SK-N-SH treated with all-trans-retinoic acid at 6 μM for 48 hours (cell line): ENCODE results near the gene POU4F3.

Experiments
- ARNTL ChIP-seq: fragments of 450-650 bp; formaldehyde crosslinking; IDR thresholded peaks from 2 replicates; pipeline ENCODE4 v1.5.0; 2020; ENCODE audit warnings: low read depth, mild to moderate bottlenecking, moderate library complexity, borderline replicate concordance
- BACH2 ChIP-seq: fragments of 250-450 bp; sonication (Bioruptor Pico); IDR thresholded peaks from 2 replicates; pipeline ENCODE4 v1.9.0; 2021; ENCODE audit warnings: mild to moderate bottlenecking, borderline replicate concordance
- CSDC2 ChIP-seq: fragments of 250-450 bp; sonication (Bioruptor Pico); IDR thresholded peaks from 2 replicates; pipeline ENCODE4 v1.5.0; 2020; ENCODE audit warnings: mild to moderate bottlenecking, moderate library complexity
- ESRRG ChIP-seq: fragments of 250-450 bp; sonication (Bioruptor Pico); IDR thresholded peaks from 2 replicates; pipeline ENCODE4 v1.6.1; 2021; ENCODE audit warnings: mild to moderate bottlenecking
- RARB ChIP-seq: fragments of 250-450 bp; sonication (Bioruptor Pico); IDR thresholded peaks from 2 replicates; pipeline ENCODE4 v1.8.0; 2021; ENCODE audit warnings: mild to moderate bottlenecking, moderate library complexity
- SNAI2 ChIP-seq: fragments of 250-450 bp; sonication (Bioruptor Pico); IDR thresholded peaks from 2 replicates; pipeline ENCODE4 v1.5.0; 2020; ENCODE audit warnings: mild to moderate bottlenecking, moderate library complexity
- TCF4 ChIP-seq: fragments of 250-450 bp; sonication (Bioruptor Pico); IDR thresholded peaks from 2 replicates; pipeline ENCODE4 v1.8.0; 2021; ENCODE audit warnings: mild to moderate bottlenecking, moderate library complexity, borderline replicate concordance
- ZFP3 ChIP-seq: fragments of 250-450 bp; sonication (Bioruptor Pico); IDR thresholded peaks from 2 replicates; pipeline ENCODE4 v1.5.0; 2020; ENCODE audit warnings: mild to moderate bottlenecking, moderate library complexity
- TF ChIP-seq, protein P1 (sequence below): fragments of 250-450 bp; sonication (Bioruptor Pico); IDR thresholded peaks from 2 replicates; pipeline ENCODE4 v1.8.0; 2020; ENCODE audit warnings: mild to moderate bottlenecking, moderate library complexity, borderline replicate concordance
- TF ChIP-seq, protein P2 (sequence below): fragments of 250-450 bp; sonication (Bioruptor Pico); IDR thresholded peaks from 2 replicates; pipeline ENCODE4 v1.8.0; 2021; ENCODE audit warnings: low read depth, mild to moderate bottlenecking, moderate library complexity, borderline replicate concordance

DNA sequence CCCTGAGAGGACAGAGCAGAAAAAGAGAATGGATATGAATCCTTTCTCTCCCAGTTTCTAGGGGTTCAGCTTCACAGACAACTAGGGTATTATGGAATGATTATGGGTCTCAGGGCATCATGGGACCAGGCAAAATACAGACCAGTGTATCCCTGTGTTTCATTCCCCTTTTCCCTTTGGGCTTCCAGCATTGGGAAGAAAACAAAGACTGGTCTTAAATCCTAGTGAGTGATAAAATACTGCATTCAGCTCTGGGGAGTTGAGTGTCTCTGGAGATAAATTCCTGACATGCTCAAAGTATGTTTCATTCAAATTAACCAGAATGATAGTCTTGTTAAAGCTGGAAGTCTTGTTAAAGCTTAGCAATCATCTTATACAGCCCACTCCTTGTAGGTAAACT, 2.4 kb upstream of the POU4F3 start:
- no peak for TF ChIP-seq CSDC2 (CRISPR knock-in tag)
- TF ChIP-seq, protein P1, sequence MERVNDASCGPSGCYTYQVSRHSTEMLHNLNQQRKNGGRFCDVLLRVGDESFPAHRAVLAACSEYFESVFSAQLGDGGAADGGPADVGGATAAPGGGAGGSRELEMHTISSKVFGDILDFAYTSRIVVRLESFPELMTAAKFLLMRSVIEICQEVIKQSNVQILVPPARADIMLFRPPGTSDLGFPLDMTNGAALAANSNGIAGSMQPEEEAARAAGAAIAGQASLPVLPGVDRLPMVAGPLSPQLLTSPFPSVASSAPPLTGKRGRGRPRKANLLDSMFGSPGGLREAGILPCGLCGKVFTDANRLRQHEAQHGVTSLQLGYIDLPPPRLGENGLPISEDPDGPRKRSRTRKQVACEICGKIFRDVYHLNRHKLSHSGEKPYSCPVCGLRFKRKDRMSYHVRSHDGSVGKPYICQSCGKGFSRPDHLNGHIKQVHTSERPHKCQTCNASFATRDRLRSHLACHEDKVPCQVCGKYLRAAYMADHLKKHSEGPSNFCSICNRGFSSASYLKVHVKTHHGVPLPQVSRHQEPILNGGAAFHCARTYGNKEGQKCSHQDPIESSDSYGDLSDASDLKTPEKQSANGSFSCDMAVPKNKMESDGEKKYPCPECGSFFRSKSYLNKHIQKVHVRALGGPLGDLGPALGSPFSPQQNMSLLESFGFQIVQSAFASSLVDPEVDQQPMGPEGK (CRISPR knock-in tag): no peak
- no peak for TF ChIP-seq RARB (CRISPR knock-in tag)
- TF ChIP-seq ZFP3 (CRISPR knock-in tag): no peak
- TF ChIP-seq, protein P2, sequence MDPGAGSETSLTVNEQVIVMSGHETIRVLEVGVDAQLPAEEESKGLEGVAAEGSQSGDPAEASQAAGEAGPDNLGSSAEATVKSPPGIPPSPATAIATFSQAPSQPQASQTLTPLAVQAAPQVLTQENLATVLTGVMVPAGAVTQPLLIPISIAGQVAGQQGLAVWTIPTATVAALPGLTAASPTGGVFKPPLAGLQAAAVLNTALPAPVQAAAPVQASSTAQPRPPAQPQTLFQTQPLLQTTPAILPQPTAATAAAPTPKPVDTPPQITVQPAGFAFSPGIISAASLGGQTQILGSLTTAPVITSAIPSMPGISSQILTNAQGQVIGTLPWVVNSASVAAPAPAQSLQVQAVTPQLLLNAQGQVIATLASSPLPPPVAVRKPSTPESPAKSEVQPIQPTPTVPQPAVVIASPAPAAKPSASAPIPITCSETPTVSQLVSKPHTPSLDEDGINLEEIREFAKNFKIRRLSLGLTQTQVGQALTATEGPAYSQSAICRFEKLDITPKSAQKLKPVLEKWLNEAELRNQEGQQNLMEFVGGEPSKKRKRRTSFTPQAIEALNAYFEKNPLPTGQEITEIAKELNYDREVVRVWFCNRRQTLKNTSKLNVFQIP (CRISPR knock-in tag): no peak
- no peak for TF ChIP-seq BACH2 (CRISPR knock-in tag)
- TF ChIP-seq ESRRG (CRISPR knock-in tag): no peak
- no peak for TF ChIP-seq ARNTL
- TF ChIP-seq SNAI2 (CRISPR knock-in tag): no peak
- no peak for TF ChIP-seq TCF4
